HG02981 (cell line): ENCODE results near the gene MTHFR.

Source experiments
- ATAC-seq: cut with Tn5 transposase; IDR thresholded peaks from one replicate; pipeline ENCODE4 v1.9.1; 2021; ENCODE audit warnings: mild to moderate bottlenecking, moderate library complexity; ENCODE audit not compliant: unreplicated experiment

Gene MTHFR

DNA sequence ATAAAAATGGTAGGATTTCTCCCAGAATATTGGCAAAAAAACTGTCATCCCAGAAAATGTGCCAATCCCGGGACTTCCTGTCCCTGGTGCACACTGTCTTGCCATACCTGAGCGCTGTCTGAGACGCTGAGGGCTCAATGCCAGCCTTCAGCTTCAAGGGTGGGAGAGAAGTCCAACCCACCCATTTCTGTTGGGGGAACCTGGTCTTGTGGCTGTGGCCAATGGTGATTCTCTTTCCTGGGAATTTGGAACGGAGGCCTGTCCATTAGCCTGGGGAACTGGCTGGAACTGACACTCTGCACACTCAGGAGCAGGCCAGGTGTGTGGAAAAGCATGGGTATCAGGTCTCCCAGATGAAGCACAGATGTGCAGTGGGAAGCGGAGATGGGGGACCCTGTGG lies 6.7 kb downstream of the MTHFR start:
- ATAC-seq = no peak

DNA sequence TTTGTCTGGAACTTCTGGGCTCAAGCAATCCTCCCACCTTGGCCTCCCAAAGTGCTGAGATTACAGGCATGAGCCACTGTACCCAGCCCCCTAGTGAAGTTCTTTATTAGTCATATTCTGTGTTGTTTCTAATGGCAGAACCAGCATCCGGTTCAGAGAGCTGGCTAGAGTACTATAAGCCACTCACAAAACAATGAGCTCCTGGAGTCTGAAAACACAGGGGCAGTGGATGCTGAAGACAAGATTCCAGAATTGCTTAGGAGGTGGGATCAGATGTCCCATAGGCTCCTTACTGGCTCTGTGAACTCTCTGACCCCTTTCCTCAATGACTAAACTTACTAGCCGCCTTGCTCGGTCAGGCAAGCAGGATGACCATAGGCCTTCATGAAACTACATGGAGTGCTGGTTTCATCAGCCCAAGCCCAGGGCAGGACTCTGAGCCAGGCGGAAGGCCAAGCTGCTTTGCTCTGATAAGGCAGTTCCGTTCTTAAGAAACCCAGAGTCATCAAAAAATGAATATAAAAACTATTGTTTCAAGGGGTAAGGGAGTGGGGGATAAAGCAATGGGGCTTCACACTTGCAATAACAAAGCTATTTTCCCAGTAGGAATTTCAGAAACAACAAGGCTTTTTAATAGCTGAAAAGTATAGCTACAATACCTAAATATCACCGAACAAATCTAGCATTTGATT lies 8.1 kb downstream of the MTHFR start:
- ATAC-seq = no peak

DNA sequence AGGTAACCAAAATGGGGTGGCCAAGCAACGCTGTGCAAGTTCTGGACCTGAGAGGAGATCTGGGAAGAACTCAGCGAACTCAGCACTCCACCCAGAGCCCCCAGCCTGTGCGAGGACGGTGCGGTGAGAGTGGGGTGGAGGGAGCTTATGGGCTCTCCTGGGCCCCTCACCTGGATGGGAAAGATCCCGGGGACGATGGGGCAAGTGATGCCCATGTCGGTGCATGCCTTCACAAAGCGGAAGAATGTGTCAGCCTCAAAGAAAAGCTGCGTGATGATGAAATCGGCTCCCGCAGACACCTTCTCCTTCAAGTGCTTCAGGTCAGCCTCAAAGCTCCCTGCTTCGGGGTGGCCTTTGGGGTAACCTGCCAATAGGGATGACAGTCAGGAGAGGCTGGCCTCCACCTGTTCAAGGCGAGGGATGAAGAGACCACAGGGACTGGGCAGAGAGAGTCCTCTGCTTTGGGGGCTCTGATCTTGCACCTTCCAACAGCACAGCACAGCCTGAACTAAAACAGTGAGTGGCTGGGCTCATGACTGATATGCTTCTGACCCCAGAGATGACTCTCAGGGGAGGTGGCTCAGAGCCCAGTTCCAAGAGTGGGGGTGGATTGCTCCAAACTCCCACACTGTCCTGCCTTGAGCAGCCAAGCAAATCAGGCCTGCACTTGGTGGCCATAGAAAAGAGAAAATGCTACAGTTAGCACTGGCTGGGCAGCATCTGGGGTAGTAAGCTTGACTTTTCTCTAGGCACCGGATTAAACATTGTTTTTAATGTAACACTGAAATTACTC lies 9.5 kb downstream of the MTHFR start:
- ATAC-seq = no peak

DNA sequence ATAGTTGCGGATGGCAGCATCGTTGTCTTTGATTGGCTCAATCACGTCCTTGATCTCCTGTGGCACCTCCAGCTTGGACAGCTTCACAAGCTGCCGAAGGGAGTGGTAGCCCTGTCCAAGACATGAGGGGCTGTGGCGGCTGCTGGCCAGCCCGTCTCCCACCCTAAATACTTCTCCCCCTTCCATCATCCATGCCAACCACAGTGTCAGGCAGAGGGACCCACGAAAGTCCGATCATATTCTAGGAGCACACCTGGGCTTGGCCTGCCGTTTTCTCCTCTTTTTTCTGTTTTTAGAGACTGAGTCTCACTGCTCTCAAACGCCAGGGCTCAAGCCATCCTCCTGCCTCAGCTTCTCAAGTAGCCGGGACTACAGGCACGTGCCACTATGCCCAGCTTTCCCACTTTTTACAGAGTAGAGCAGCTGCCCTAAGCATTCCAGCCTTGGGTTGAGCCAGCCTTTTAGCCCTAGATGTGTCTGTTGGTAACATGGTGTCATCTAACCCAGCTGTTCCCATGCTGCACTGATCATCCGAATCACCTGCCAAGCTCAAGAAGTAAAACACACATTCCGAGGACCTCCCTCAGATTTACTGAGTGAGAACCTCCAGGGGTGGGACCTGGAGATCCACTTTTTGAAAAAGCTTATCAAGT lies 10.4 kb downstream of the MTHFR start:
- no peak for ATAC-seq

DNA sequence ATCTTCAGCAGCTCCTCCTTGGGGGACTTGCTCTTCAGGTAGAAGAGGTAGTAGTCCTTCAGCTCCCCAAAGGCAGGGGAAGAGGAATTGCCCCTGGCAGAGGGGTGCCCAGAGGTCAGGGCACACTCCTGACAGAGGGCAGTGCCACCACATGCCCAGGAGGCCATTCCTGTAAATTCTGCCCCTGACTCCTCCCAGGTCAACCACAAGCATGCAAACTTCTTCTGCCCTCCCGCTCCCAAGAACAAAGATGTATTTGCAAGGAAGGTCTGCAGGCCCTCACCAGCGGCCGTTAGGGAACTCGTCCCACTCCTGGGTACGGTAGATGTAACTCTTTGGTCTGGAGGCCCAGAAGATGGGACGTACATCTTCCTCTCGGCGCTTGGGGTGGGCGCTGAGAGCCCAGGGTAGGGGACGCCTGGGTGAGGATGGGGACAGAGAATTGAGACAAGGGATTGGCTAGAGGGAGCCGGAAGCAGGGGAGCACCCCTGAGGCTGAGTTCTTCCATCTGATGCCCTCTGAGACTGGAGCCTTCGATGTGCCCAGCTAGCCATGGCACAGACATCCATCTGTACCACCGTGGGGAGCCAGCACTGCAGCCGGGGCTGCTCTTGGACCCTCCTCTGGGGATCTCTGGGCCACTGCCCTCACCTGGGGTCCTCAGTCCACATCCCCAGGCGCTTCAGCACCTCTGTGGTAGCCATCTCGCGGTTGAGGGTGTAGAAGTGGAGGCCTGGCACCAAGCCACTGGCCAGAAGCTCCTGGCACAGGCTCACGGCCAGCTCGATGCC lies 11.1 kb downstream of the MTHFR start:
- no peak for ATAC-seq

DNA sequence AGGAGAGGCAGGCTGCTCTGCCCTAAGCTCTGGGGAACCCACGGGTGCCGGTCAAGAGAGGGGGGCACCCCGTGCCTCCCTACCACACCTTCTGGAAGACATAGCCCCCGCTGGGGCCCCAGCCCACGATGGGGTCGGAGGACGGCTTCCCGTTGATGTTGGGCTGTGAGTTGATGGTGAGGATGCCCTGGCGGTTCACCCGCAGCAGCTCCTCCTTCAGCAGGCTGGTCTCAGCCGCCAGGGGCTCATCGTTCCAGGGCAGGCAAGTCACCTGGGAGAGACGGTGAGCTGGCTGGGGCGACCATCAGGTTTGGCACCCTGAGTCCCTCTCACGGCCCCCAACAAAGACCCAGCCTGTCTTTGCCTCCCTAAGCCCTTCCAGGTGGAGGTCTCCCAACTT lies 11.9 kb downstream of the MTHFR start:
- no peak for ATAC-seq

DNA sequence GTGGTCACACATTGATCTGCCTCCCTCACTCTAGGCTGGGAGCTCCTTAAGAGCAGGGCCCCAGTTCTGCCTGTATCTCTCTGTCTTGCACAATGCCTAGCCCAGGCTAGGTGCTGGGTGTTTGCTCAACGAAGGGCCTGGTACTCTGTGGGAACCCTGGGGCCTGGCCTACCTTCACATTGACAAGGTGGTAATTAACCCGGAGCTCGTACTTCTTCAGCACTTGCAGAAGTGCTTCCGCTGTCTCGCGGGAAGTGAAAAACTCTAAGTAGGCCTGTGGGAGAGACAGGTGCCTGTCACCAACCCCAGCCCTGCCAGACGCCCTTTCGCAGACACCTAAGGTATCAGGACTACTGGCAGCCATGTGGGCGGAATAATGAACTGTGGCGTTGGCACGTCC lies 13.7 kb downstream of the MTHFR start:
- no peak for ATAC-seq

DNA sequence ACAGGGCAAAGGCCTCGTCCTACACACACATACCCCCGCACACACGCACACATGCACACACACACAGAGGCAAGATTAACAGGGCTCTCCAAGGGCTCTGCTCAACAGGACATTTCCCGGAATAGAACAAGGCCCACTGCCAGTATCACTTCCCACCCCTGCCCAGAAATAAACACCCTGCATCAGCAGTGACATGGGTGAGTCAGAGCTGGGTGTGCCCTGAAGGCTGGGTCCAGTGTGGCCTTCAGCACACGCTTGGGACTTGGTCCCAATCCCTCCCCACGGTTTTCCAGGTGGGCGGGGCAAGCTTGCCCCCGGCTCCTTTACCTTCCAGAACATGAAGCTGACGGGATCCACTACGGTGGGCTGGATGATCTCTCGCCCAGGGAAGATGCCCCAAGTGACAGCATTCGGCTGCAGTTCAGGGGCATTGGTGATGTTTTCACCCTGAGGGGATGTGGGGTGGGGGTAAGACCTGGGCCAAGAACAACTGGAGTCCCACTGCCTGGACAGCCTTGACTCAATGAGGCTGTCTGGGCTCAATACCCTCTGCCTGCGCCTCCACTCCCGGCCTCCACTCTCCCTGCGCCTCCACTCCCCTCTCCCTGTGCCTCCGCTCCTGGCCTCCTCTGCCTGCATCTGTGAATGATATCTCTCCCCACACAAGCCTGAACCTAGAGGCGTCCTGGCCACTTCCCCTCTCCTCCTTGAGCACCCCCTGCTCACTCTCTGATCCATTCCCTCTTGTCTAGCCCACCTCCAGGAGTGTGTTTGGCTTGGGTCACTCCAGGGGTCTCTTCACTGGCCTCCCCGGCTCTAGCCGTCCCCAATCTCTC lies 14.7 kb downstream of the MTHFR start:
- no peak for ATAC-seq

DNA sequence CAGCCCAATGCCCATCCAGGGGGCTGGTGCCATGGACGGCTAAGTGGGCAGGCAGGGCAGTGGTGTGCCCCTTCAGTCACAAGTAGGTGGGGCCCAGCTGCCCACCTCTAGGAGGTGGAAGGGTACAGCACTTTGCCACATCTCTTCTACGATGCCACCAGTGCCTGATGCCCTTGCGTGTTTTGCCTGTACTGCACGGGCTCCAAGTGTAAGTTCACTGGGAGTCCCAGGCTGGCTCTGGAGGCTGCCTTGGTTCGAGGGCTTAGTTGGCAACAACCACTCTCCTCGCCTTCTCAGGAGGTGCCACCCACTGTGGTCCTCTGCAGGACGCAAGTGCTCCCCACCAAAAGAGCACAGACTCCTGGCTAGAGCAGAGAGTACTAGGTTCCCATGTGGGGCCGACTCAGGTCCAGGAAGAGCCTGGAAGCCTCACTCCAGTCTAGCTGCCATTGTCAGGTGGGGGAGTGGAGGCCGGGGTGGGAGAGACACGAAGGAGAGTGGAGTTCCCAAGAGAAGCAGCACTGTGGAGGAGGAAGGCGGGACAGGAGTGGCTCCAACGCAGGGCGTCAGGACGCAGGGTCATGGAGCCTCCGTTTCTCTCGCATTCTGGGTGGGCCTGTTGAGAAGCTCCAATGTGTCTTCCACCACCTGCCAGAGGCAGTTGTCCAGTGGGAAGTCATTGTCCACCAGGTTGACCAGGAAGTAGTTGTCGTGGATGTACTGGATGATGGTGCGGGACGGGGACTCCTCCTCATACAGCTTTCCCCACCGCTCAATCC lies 15.5 kb downstream of the MTHFR start:
- no peak for ATAC-seq

DNA sequence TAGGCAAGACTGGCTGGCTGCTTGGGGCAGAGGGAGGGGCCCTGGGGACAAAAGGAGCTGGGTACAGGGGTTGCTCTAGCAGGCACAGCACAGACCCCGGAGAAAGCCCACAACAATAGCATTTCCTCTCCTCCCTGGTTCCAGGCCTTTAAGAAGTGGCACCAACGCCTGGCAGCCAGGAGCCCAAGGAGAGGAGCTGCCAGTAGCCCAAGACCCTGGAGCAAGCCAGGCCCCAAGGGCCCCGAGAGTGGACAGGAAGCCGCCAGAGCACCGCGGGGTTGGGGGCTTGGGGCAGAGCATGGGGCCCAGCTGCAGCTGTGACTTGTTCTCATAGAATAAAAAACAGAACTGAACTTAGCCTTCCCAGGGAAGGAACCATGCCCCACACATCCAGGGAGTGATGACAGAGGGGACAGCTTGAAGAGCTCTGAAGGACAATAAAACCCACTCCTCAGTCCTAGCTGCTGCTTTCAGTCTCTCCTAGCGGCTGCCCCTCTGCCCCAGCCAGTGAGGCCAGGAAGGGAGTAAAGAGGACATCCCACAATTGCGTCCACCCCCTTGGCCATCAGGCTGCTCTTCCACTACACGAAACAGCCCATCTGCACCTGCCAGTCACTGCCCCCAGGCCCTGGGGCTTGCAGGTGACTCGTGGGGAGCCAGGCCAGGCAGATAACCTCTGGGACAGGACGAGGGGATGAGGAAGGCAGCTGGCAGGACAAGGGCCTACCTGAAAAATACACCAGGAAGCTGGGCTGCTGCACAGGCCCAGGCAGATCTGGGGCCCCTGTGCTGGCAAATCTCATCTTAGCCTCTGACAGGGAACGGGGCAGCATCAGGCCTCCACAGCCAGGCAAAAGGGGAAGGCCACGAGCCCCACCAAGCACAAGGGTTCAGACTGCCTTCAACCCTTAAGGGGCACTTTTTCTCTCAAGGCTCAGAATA lies 16.4 kb downstream of the MTHFR start:
- no peak for ATAC-seq

DNA sequence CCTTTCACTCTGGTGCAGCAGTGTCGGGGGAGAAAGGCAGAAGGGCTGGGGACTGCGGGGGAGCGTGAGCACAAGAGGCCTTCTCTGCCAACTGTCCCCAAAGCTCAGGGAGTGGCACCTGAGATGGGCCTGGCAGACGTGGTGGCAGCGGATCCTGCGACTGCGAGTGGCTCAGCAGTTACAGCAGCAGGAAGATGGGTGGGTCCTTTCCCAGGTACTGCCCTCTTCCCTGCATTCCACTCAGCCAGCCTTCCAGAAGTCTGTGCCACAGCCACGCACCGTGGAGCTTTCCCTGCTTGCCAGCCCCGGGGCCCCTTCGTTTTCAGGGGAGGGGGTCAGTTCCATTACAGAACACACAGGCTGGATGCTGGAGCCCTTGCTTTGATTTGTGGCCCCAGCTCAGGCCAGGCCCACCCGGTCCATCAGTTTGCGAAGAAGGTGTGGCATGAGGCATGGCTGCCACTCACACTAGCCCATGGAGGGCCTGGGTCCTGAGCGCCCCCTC lies 17.2 kb downstream of the MTHFR start:
- ATAC-seq = no peak

DNA sequence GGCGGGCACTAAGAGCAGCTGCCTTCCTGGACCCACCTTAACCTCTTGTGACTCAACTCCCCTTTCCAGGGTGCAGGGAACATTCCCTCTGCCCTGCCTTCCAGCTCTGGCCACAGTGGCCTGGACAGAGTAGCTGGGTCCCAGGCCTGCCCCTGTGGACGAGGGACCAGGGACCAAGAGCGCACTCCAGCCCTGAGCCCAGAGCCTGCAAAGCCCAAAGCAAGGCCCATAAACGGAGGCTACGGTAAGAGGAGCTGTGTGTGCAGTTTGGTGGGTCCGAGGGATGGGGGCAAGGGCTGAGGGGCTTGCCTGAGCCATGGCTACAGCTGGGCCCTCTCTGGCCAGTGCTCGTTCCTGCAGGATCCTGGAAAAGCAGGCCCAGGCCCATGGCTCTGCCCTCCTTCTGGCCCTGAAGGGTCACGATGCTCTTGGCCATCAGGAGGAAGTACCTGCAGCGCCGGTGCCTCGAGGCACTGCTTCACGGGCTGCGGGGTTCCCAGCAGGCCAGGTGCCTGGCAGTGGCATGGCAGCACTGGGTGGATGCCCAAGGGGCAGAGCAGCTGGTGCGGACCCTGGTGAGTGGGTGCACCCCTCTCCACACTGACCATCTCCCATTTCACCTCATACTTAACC lies 17.8 kb downstream of the MTHFR start:
- no peak for ATAC-seq

DNA sequence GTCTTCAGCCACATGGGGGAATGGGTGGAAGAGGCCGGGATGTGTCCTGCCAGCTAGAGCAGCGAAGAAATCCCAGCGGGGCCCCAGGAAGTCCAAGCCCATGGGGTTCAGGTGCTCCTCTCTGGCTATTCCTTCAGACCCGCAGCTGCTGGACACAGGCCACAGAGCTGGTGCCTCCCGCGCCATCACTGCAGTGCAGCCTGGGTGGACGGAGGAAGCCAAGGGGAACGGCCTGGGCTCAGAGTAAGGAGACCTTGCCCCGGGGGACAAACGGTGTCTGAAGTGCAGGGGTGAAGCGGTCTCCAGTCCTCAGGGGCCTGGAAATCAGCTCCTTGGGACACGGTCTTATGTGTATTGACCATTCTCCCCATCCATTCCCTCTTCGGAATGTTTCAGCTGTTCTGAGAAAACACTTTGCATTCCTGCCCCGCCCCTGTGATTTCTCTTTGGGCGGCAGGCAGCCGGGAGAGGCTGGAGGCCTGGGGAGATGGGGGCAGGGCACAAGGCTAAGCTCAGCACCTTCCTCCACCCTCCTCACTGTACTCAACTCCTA lies 18.4 kb downstream of the MTHFR start:
- no peak for ATAC-seq

DNA sequence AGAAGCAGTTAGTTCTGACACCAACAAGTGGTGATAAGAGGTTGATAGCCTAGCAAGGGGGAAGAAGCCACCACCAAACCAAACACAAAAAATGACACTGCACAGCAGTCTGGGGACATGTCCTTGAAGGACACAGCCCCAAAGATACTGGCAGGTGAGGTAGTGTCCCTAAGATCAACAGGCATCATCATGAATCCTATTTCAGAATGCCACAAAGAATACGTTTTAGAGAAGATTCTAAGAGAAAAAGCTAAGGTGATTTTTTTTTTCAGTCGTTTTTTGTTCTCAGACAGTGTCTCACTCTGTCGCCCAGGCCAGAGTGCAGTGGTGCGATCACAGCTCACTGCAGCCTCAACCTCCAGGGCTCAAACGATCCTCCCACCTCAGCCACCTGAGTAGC lies 19.6 kb downstream of the MTHFR start:
- ATAC-seq = no peak

DNA sequence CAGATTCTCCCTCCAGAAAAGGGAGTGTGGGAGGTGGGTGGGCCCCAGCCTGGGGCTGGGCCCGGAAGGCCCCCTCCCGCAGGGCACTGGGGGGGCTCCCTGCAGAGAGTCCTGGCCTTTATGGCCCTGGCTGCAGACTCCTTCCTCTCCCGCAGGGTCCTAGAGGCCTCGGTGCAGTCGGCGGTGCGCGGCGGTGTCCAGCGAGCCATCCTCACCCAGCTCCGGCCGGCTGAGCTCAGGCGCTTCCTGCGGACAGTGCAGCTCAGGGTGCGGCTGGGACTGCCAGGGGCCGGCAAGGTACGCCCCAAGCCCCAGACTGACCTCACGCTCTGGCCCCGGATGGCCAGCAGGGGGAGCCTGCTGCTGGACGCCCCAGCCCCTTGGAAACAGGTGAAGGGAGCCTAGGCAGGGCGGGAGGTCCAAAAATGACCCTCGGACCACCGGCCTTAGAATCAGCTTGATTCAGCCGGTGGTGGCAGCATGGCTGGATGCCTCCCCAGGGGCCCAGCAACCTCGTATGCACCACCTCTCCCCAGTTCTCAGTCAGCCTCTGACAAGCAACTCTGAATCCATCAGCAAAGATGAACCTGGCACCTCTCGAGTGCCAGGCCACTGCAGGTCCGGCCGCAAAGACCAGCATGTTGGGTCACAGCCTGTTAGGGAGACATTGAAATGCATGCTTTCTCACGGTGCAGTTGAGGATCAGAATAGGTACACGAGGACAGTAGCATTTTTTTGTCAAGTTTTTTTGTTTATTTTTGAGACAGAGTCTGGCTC lies 20.6 kb downstream of the MTHFR start:
- no peak for ATAC-seq

DNA sequence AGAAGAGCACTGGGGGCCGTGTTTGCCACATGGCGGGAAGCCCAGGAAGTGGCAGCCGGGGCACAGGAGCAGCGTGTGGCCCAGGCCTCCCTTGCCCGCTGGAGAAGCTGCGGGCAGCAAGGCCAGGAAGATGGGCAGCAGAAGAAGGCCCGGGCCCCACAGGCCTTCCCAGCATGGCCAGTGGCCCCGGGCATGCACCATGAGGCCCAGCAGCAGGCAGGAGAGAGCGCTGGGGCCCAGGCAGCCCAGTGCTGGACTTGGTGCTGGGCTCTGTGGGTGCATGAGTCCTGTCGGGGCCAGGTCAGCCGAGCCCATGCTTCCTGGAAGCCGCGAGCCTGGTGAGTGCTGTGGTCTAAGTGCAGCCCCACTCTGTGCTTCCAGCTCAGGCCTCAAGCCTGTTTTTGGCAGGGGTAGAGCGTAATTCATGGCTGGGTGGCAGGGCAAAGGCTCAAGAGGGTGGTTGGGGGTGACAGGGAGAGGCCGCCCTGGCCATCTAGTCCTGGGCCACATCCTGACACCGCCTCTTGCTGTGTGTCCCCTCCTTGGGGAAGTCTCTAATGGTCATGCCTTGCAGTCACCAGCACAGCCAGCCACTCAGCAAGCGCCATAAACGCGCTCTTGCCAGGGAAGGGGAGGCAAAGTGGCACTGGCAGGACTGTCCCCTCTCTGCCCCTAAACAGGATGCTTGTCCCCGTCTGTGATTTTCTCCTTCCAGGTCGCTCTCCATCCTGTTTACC lies 21.3 kb downstream of the MTHFR start:
- ATAC-seq = no peak
